HG03342 (cell line): ENCODE measurements around the gene RAB31.

ENCODE experiments used
- ATAC-seq: cut with Tn5 transposase; IDR thresholded peaks from one replicate; pipeline ENCODE4 v1.9.1; 2021; ENCODE audit warnings: mild to moderate bottlenecking, moderate library complexity; ENCODE audit not compliant: unreplicated experiment

The RAB31 gene

DNA sequence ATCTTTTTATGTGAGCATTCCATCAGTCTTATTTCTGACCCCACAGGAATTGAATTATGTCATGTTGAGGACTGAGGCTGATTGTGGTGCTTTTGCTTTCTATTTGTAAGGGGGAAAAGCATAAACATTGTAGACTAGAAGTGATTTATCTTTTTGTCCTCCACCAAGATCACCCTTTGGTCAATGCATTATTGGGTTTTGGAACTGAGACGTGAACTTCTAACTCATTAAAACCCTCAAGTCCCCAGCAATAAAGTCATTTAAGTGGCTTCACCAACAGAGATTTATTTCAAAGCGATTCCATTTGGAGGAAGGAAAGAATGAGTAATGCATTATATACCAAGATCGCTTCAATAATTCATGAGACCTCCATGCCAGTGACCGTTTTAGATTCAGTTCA, 102.2 kb downstream of the RAB31 start:
- ATAC-seq, result no peak

DNA sequence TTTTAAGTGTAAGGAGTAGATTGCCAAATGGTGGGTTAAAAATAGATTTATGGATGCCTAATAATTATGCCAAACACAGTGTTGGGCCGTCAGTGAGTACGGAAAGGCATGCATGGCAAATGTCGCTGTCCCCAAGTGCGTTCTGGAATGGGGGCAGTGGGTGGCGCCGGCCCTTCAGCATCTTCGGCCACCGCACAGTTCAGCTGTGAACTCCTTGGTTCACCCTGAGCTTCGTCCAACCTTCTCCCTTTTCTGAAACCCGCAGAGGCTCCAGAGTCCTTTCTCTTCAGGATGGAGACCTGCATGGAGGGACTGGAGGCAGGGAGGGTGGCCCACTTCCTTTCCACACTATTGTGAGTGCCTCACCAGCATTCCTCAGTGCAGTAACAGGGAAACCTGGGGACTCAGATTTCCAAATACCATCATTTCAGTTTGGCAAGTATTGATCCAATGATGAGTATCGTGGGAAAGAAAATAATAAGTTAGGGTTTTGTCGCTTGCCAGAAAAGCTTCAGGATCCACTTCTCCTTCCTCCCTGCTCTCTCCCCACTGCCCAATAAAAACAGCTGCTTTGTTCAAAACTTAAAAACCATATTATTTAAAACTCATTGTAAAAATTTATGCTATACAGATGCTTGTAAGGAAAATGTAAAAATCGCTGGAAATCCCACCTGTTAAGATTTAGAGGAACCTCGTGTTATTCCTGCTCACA, 103.0 kb downstream of the RAB31 start:
- no peak for ATAC-seq

GRCh38 chr18:9811978-9812377, 103.9 kb downstream of the RAB31 start:
- ATAC-seq, result no peak

DNA sequence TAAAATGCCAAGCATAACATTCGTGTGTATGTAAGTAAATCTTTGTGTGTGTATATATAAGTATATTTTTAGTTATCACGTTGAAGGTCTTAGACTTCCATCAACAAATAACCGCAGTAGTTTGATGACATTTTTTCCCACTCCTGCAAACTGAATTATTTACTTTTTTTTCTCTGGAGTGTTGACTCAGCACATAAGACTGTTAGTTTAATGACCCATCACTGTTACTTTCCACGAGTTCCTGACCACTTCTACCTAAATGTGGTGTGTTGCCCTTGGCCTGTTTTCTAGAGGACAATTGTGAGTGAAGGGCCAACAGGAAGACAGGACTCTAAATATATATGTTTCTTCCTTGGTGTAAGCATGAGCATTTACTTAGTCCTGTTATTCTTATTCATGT, 106.3 kb downstream of the RAB31 start:
- no peak for ATAC-seq

DNA sequence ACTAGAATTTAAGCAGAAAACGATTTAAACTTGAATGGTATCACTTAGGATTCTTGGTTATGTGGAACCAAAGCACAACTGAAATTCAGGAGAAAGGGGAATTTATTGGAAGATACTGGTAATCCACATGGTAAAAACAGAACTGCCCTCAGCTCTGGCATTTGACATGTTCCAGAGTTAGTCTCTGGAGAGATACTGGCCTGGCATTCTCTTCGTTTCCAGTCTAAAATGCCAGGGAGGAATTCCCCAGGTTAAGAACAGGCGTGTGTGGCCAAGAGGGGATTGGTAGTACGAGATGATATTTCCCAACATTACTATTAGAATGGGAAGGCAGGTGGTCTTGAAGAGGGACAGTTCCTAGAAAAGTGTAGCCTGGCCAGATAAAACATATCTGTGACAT, 109.2 kb downstream of the RAB31 start:
- ATAC-seq, result no peak

DNA sequence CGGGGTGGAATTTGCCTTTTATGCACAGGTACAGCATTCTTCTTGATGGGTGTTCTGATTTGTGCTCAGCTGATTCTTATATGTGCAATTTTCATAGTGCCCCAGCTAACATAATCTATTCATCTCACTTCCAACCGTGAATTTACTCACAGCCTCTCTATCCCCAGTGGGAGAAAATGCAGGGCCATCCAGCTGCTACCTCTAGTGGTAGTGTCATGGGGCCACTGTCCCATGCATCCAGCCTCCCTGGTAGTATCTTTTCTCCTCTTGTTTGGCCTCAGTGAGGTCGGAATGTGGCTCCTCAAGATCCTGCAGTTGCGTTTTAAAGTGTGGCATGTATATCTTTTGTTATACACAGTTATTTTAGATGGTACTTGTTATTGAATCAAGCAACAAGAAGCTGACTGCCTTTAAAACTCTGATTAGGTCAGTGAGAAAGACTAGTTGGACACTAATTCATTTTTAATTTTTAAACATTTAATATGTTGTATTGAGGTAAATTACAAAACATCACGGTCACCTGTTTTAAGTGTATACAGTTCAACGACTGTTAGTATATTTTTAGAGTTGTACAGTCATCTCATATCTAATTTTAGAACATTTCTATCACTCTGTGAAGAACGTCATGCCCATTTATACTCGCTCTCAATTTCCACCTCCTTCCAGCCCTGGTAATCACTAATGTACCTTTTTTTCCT, 109.8 kb downstream of the RAB31 start:
- ATAC-seq, result no peak

- ATAC-seq, result no peak
Observed at GRCh38 chr18:9818423-9818734, 110.3 kb downstream of the RAB31 start.

DNA sequence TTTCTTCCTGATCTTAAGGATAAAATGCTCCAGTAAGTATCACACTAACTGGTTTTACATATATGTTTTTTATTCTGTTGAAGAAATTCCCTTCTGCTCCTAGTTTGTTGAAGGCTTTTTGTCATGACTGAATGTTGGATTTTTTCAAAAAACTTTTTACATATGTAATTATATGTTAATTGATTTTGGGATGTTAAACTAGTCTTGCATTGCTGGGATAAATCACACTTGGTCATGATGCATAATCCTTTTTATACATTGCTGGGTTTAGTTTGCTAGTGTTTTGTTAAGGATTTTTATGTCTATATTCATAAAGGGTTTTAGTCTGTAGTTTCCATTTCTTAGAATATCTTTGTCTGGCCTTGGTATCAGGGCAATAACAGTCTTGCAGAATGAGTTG, 112.0 kb downstream of the RAB31 start:
- no peak for ATAC-seq

DNA sequence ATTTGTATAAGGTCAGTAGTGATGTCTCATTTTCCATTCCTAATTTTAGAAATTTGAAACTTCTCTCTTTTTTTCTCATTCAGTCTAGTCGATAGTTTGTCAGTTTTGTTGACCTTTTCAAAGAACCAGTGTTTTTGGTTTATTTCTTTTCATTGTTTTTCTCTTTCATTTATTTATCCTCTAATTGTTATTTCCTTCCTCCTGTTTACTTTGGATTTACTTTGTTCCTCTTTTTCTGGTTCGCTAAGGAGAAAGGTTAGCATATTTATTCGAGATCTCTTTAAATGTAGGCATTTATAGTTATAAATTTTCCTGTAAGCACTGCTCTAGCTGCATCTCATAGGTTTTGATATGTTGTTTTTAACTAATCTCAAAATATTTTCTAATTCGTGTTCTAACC, 112.6 kb downstream of the RAB31 start:
- no peak for ATAC-seq

GRCh38 chr18:9822587-9823185, 114.6 kb downstream of the RAB31 start:
- no peak for ATAC-seq

GRCh38 chr18:9823805-9824473, 115.8 kb downstream of the RAB31 start:
- ATAC-seq, result no peak

DNA sequence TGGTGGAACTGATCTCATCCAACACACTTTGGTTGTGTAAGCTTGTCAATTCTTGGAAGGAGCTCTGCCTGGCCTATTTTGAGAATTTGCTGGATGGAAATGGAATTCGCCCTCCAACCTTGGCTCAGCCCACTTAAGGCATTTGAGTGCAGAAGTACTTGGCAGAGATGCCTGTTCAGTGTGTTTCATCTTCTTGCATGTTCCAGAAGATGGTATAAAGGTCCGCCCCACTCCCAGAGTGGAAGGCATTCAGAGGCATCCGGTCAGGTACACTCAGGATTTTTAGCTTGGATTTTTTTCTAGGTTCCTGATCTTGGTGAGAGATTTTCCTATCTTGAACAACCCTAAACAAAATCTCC, 116.4 kb downstream of the RAB31 start:
- ATAC-seq, result no peak

DNA sequence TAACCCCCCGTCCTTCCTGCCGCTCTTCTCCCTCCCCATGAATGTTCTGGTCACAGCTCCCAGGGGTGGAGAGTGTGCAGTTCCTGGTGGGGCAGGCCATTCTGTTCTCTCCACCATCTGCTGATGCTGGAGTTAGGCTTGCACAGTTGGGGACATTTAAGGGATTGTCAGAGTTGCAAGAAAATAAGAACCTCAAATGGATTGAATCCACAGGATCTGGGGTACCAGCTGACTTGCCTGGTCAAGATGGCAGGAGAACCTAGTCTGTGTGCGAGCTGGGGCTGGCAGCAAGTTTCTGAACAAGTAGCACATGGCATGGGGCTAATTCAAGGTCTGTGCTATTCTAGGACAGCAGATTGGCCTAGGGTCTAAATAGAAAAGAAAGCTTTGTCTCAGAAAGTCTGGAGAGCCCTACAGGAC, 116.9 kb downstream of the RAB31 start:
- ATAC-seq, result no peak

- ATAC-seq, result no peak
Observed at GRCh38 chr18:9825571-9826073, 117.5 kb downstream of the RAB31 start.

GRCh38 chr18:9826685-9827084, 118.6 kb downstream of the RAB31 start:
- ATAC-seq, result no peak

GRCh38 chr18:9827211-9827792, 119.2 kb downstream of the RAB31 start:
- ATAC-seq, result no peak

- no peak for ATAC-seq
Observed at GRCh38 chr18:9827793-9828505, 119.8 kb downstream of the RAB31 start.

- ATAC-seq, result no peak
Observed at GRCh38 chr18:9828506-9829396, 120.7 kb downstream of the RAB31 start.

DNA sequence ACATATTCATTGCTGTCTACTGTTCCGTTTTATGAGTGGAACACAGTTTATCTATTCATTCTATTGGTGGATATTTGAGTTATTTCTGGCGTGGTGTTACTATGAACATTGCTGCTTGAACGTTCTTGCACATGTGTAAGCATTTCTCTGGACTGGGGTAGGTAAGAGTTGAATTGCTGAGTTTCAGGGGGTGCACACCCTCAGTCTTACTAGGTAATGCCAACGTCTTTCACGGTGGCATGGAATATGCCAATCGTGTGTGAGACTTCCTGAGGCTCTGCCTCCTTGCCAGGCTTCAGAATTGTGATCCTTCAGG, 121.3 kb downstream of the RAB31 start:
- no peak for ATAC-seq
